ENCODE measurements around the gene NIM1K.
"Not testable (repeated sequence)": the region's sequence is repeated elsewhere in the genome, so short reads cannot be mapped to it uniquely, and the experiment has no call there.

The NIM1K gene

DNA sequence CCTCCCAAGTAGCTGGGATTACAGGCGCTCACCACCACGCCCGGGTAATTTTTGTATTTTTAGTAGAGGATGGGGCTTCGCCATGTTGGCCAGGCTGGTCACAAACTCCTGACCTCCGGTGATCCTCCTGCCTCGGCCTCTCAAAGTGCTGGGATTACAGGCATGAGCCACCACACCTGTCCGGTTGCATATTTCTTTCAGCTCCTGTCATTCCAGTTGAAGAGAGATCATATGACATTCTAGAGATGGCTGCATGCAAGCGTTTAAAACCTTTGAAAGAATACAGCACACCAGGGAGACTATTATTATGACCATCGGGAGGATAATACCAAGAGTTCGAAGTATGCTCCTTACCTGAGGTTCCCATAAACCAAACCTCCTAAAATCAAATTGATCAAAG, 9.6 kb upstream of the NIM1K start:
- H3K36me3 ChIP-seq (ENCODE audit: insufficient read depth, low read length), result no peaks in the 10 kb centered on the region

DNA sequence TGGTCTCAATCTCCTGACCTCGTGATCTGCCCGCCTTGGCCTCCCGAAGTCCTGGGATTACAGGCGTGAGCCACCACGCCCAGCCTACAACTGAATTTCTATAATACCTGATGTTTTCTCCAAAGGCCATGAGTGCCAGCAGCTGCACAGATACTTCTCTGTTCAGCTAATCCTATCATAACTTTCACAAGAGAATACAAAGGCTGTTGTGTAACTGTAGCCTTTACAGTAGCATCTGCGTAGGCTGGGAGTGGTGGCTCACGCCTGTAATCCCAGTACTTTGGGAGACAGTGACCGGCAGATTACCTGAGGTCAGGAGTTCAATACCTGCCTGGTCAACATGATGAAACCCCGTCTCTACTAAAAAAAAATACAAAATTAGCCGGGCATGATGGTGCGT, 8.9 kb upstream of the NIM1K start:
- not testable (repeated sequence) for H3K79me2 ChIP-seq (ENCODE audit: control insufficient read depth, insufficient read depth, low read length, unreplicated experiment); H2AFZ ChIP-seq (ENCODE audit: low read length, unreplicated experiment)

More for the DNA sequence above, 9.6 kb upstream of the NIM1K start:
- no peak overlapping the region for H3K27ac ChIP-seq (ENCODE audit: low read depth, low read length)
- no peaks in the 10 kb centered on the region for H3K4me1 ChIP-seq (ENCODE audit: control insufficient read depth, insufficient read depth, low read length, unreplicated experiment)
- H3K4me3 ChIP-seq (ENCODE audit: low read depth, low read length), result no peak overlapping the region
- H3K27me3 ChIP-seq (ENCODE audit: insufficient read depth, low read length), result no peaks in the 10 kb centered on the region
- H3K79me2 ChIP-seq (ENCODE audit: control insufficient read depth, insufficient read depth, low read length, unreplicated experiment), result no peaks in the 10 kb centered on the region
- no peak overlapping the region for H2AFZ ChIP-seq (ENCODE audit: low read length, unreplicated experiment)

DNA sequence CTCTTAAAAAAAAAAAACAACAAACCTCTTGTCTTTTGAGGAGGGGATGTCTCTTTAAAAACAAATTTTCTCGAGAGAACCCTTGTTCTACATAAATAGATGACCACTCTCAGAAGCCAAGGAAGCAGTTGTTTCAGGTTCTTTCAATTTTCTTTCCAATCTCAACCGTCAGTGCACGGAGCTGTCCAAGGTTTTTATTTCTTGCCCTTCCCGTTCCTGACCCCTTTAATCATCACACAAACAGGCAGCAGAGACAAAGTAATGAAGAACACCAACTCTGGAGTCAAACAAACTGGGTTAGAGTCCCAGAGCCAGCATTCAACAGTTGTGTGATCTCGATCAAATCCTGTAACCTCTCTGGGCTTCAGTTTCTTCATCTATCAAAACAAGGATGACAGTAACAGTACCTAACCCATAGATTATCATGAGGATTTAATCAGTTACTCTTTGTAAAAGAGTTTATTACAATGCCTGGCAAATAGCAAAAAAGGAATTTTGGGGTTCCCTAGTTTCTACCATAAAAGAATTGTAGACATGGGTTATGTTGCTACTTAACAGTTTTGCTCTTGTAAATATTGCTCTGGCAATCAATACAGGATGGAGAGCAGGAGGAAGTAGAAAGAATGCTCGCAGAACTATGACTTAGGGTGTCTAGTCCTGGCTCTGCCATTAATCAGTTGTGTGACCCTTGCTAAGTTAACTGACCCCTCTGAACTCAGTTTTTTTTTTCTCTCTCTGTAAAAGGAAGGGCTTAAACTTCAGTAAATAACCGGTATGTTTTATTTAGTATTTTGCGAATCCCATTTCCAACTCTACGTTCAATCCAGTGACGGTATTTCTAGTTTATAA, 1.0 kb upstream of the NIM1K start:
- H3K4me3 ChIP-seq (ENCODE audit: low read depth, low read length), result peak overlapping the region; percentile 83; the same call in 1 of the 2 replicates

More for the DNA sequence above, 8.9 kb upstream of the NIM1K start:
- not testable (repeated sequence) for H3K27me3 ChIP-seq (ENCODE audit: insufficient read depth, low read length); H3K27ac ChIP-seq (ENCODE audit: low read depth, low read length); H3K36me3 ChIP-seq (ENCODE audit: insufficient read depth, low read length); H3K4me3 ChIP-seq (ENCODE audit: low read depth, low read length); H3K4me1 ChIP-seq (ENCODE audit: control insufficient read depth, insufficient read depth, low read length, unreplicated experiment)

GRCh38 chr5:43192558-43193180, 644 bp downstream of the NIM1K start:
- Histone ChIP-seq H2AFZ (ENCODE audit: low read length, unreplicated experiment) (peak overlapping the region; percentile 65), H3K36me3 (ENCODE audit: insufficient read depth, low read length) (peaks cover 3% of the 10 kb centered on the region; the same call in 1 of the 2 replicates), H3K27me3 (ENCODE audit: insufficient read depth, low read length) (peaks cover 4% of the 10 kb centered on the region; the same call in 1 of the 2 replicates), H3K4me1 (ENCODE audit: control insufficient read depth, insufficient read depth, low read length, unreplicated experiment) (peaks cover 5% of the 10 kb centered on the region), H3K79me2 (ENCODE audit: control insufficient read depth, insufficient read depth, low read length, unreplicated experiment) (no peaks in the 10 kb centered on the region), H3K4me3 (ENCODE audit: low read depth, low read length) (peak overlapping the region; percentile 83), H3K27ac (ENCODE audit: low read depth, low read length) (peak overlapping the region; percentile 83; the same call in 1 of the 2 replicates)

More for the DNA sequence above, 1.0 kb upstream of the NIM1K start:
- H3K4me1 ChIP-seq (ENCODE audit: control insufficient read depth, insufficient read depth, low read length, unreplicated experiment), result peaks cover 5% of the 10 kb centered on the region
- H3K27me3 ChIP-seq (ENCODE audit: insufficient read depth, low read length), result peaks cover 4% of the 10 kb centered on the region; the same call in 1 of the 2 replicates
- H3K27ac ChIP-seq (ENCODE audit: low read depth, low read length), result no peak overlapping the region
- no peaks in the 10 kb centered on the region for H3K79me2 ChIP-seq (ENCODE audit: control insufficient read depth, insufficient read depth, low read length, unreplicated experiment)
- no peak overlapping the region for H2AFZ ChIP-seq (ENCODE audit: low read length, unreplicated experiment)
- H3K36me3 ChIP-seq (ENCODE audit: insufficient read depth, low read length), result peaks cover 3% of the 10 kb centered on the region; the same call in 1 of the 2 replicates

DNA sequence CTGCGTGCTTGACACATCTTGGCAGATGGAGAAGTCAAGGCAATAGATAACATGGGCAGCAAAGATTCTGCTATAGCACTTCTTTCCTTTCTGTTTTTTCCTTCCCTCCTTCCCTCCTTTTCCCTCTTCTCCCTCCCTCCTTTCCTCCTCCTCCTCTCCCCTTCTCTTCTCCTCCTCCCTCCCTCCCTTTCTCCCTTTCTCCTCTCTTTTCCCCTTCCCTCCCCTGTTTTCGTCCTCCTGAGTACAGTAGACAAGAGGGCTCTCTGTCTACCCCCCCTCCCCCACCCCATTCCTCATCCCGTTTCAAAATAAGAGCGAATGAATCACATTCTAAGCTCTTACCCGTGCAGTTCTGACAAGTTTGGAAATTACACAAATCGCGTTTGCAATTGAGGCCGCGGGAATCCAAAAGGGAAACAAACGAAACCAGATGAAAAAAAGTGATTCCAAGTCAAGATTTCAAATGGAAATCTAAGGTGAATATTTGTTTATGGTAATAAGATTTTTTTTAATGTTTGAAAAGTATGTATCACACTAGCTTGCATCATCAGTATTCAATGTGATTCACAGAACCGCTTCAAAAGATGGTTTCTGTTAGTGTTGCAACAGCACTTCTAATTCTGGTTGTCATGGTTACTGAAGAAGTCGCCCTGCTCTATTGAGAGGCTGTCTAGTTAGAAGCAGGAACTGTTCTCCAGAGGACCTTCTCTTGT, 1.3 kb downstream of the NIM1K start:
- no peaks in the 10 kb centered on the region for H3K36me3 ChIP-seq (ENCODE audit: insufficient read depth, low read length)
- no peaks in the 10 kb centered on the region for H3K79me2 ChIP-seq (ENCODE audit: control insufficient read depth, insufficient read depth, low read length, unreplicated experiment)
- H3K4me3 ChIP-seq (ENCODE audit: low read depth, low read length), result peak overlapping the region; percentile 83
- peaks cover 4% of the 10 kb centered on the region; the same call in 1 of the 2 replicates for H3K27me3 ChIP-seq (ENCODE audit: insufficient read depth, low read length)
- H3K4me1 ChIP-seq (ENCODE audit: control insufficient read depth, insufficient read depth, low read length, unreplicated experiment), result peaks cover 5% of the 10 kb centered on the region
- H3K27ac ChIP-seq (ENCODE audit: low read depth, low read length), result peak overlapping the region; percentile 83
- H2AFZ ChIP-seq (ENCODE audit: low read length, unreplicated experiment), result peak overlapping the region; percentile 65

DNA sequence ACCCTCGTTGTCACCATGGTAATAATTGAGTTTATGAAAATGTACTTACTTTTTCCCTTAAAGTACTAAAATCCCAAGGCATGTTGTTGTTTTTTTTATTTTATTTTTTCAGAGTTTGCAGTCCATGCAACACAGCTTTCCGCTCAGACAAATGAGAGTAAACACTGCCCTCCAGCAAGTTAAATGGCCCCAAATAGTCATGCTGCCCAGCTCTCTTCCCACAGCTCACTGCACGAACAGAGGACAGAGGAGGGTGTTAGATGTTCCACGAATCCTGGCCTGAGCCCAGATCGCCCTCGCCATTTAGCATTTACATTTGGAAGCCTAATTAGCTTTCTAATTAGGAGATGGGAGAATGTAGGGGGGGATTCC, 1.9 kb downstream of the NIM1K start:
- peak overlapping the region; percentile 83 for H3K27ac ChIP-seq (ENCODE audit: low read depth, low read length)
- H3K27me3 ChIP-seq (ENCODE audit: insufficient read depth, low read length), result peaks cover 4% of the 10 kb centered on the region; the same call in 1 of the 2 replicates
- H3K4me1 ChIP-seq (ENCODE audit: control insufficient read depth, insufficient read depth, low read length, unreplicated experiment), result peaks cover 5% of the 10 kb centered on the region
- H3K36me3 ChIP-seq (ENCODE audit: insufficient read depth, low read length), result no peaks in the 10 kb centered on the region
- H3K79me2 ChIP-seq (ENCODE audit: control insufficient read depth, insufficient read depth, low read length, unreplicated experiment), result no peaks in the 10 kb centered on the region
- peak overlapping the region; percentile 26 for H2AFZ ChIP-seq (ENCODE audit: low read length, unreplicated experiment)
- H3K4me3 ChIP-seq (ENCODE audit: low read depth, low read length), result peak overlapping the region; percentile 83

GRCh38 chr5:43195670-43196265, 3.7 kb downstream of the NIM1K start:
- no peaks in the 10 kb centered on the region for H3K36me3 ChIP-seq (ENCODE audit: insufficient read depth, low read length)
- H3K27me3 ChIP-seq (ENCODE audit: insufficient read depth, low read length), result peaks cover 4% of the 10 kb centered on the region; the same call in 1 of the 2 replicates
- no peaks in the 10 kb centered on the region for H3K79me2 ChIP-seq (ENCODE audit: control insufficient read depth, insufficient read depth, low read length, unreplicated experiment)
- H3K4me1 ChIP-seq (ENCODE audit: control insufficient read depth, insufficient read depth, low read length, unreplicated experiment), result peaks cover 5% of the 10 kb centered on the region
- H2AFZ ChIP-seq (ENCODE audit: low read length, unreplicated experiment), result no peak overlapping the region
- H3K4me3 ChIP-seq (ENCODE audit: low read depth, low read length), result no peak overlapping the region
- H3K27ac ChIP-seq (ENCODE audit: low read depth, low read length), result no peak overlapping the region

DNA sequence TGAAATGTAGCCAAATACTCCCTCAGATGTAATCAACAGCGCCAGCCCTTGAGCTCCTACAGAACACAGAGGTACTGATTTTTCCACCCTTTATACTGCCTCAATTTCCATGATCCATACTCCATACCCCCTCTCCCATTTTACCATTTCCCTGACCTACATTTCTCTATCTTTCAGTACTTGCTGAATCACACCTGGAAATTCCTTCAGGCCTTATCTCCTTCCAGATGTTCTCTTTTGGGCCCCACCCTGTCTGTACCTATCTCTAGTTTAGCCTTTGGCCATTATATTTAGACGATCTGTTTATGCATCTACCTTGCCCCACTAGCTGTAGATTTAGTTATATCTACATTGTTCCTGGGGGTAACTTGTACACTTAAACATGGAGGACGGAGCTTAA, 5.5 kb downstream of the NIM1K start:
- H3K27ac ChIP-seq (ENCODE audit: low read depth, low read length), result no peak overlapping the region
- H3K4me3 ChIP-seq (ENCODE audit: low read depth, low read length), result no peak overlapping the region
- no peaks in the 10 kb centered on the region for H3K79me2 ChIP-seq (ENCODE audit: control insufficient read depth, insufficient read depth, low read length, unreplicated experiment)
- no peaks in the 10 kb centered on the region for H3K36me3 ChIP-seq (ENCODE audit: insufficient read depth, low read length)
- H3K4me1 ChIP-seq (ENCODE audit: control insufficient read depth, insufficient read depth, low read length, unreplicated experiment), result peaks cover 5% of the 10 kb centered on the region
- no peaks in the 10 kb centered on the region for H3K27me3 ChIP-seq (ENCODE audit: insufficient read depth, low read length)
- no peak overlapping the region for H2AFZ ChIP-seq (ENCODE audit: low read length, unreplicated experiment)

GRCh38 chr5:43201442-43201841, 9.4 kb downstream of the NIM1K start:
- not testable (repeated sequence) for H3K27me3 ChIP-seq (ENCODE audit: insufficient read depth, low read length); H3K4me1 ChIP-seq (ENCODE audit: control insufficient read depth, insufficient read depth, low read length, unreplicated experiment); H3K27ac ChIP-seq (ENCODE audit: low read depth, low read length); H3K4me3 ChIP-seq (ENCODE audit: low read depth, low read length); H3K36me3 ChIP-seq (ENCODE audit: insufficient read depth, low read length); H2AFZ ChIP-seq (ENCODE audit: low read length, unreplicated experiment); H3K79me2 ChIP-seq (ENCODE audit: control insufficient read depth, insufficient read depth, low read length, unreplicated experiment)

DNA sequence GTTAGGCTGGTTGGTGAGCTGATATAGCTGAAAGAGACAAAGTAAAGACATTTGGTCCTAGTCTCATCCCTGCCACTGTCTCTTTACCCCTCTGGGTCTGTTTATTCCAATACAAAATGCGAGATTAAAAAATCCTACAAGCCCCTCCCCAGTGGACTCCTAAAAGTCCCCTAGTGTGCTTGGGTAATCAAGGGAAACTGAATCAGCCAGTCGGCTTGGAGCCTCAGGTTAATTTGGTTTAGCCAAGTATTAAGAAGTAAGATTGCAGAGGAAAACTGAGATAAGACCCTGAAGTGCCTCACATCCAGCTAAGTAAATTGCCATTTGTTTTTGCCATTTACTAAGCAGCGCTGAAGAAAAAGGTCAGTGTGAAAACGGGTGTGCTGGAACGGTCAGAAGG, 10.4 kb downstream of the NIM1K start:
- no peaks in the 10 kb centered on the region for H3K79me2 ChIP-seq (ENCODE audit: control insufficient read depth, insufficient read depth, low read length, unreplicated experiment)
- no peaks in the 10 kb centered on the region for H3K36me3 ChIP-seq (ENCODE audit: insufficient read depth, low read length)
- no peak overlapping the region for H3K27ac ChIP-seq (ENCODE audit: low read depth, low read length)
- H3K4me3 ChIP-seq (ENCODE audit: low read depth, low read length), result no peak overlapping the region
- no peak overlapping the region for H2AFZ ChIP-seq (ENCODE audit: low read length, unreplicated experiment)
- peaks cover 3% of the 10 kb centered on the region for H3K4me1 ChIP-seq (ENCODE audit: control insufficient read depth, insufficient read depth, low read length, unreplicated experiment)
- H3K27me3 ChIP-seq (ENCODE audit: insufficient read depth, low read length), result no peaks in the 10 kb centered on the region
